A549 (cell line): ENCODE data around the gene XRCC2.
"Not testable (repeated sequence)": the region's sequence is repeated elsewhere in the genome, so short reads cannot be mapped to it uniquely, and the experiment has no call there.

Source experiments
- CTCF ChIP-seq: fragments of >200 bp; sonication (Bioruptor Twin); formaldehyde crosslinking; IDR thresholded peaks from 3 replicates; pipeline ENCODE4 v1.5.1; 2016
- EHMT2 ChIP-seq: fragments of 200-600 bp; sonication (generic); IDR thresholded peaks from 2 replicates; pipeline ENCODE4 v1.6.1; 2016; ENCODE audit warnings: antibody characterized with exemption, low read depth, mild to moderate bottlenecking, moderate library complexity
- EP300 ChIP-seq, 2 experiments: fragments of >200 bp; sonication (Bioruptor Twin); formaldehyde crosslinking; IDR thresholded peaks; 2 replicates in 1 of 2; 3 replicates in 1 of 2; pipeline ENCODE4 v1.6.1; 2016 to 2017
- GATA3 ChIP-seq: IDR thresholded peaks from 2 replicates; pipeline ENCODE4 v1.6.1; 2012; ENCODE audit warnings: borderline replicate concordance
- HMGXB4 ChIP-seq: fragments of 250-450 bp; sonication (Bioruptor Pico); IDR thresholded peaks from 2 replicates; pipeline ENCODE4 v1.5.0; 2021; ENCODE audit warnings: mild to moderate bottlenecking, moderate library complexity, borderline replicate concordance
- KDM1A ChIP-seq: fragments of 200-600 bp; sonication (generic); IDR thresholded peaks from 2 replicates; pipeline ENCODE4 v1.6.1; 2016; ENCODE audit warnings: low read depth, mild to moderate bottlenecking
- MAX ChIP-seq: IDR thresholded peaks from 2 replicates; pipeline ENCODE4 v1.6.1; 2012
- PHF8 ChIP-seq: fragments of 200-600 bp; sonication (generic); IDR thresholded peaks from 2 replicates; pipeline ENCODE4 v1.6.1; 2016; ENCODE audit warnings: low read depth, mild to moderate bottlenecking, antibody characterized with exemption, moderate library complexity, borderline replicate concordance
- POLR2A ChIP-seq: IDR thresholded peaks from 2 replicates; pipeline ENCODE4 v1.6.1; 2012; ENCODE audit warnings: mild to moderate bottlenecking, low read length
- RAD21 ChIP-seq, 2 experiments: fragments of >200 bp in 1 of 2; sonication (Bioruptor Twin) in 1 of 2; formaldehyde crosslinking in 1 of 2; IDR thresholded peaks in 1 of 2; conservative IDR thresholded peaks in 1 of 2; 2 replicates in 1 of 2; 3 replicates in 1 of 2; pipeline ENCODE4 v1.6.1; 2012 to 2018; ENCODE audit warnings: inconsistent platforms in 1 of 2
- RCOR1 ChIP-seq: fragments of 150-350 bp; IDR thresholded peaks from 2 replicates; pipeline ENCODE4 v1.6.1; 2014; ENCODE audit warnings: antibody characterized with exemption, low read length, low read depth
- REST ChIP-seq: fragments of 200-600 bp; sonication (generic); IDR thresholded peaks from 2 replicates; pipeline ENCODE4 v1.6.1; 2016; ENCODE audit warnings: antibody characterized with exemption, mild to moderate bottlenecking, moderate library complexity
- SMC3 ChIP-seq: fragments of >200 bp; sonication (Bioruptor Twin); formaldehyde crosslinking; IDR thresholded peaks from 3 replicates; pipeline ENCODE4 v1.6.1; 2018; ENCODE audit warnings: inconsistent platforms

GRCh38 chr7:152646579-152646978 lies 29.4 kb downstream of the XRCC2 start:
- TF ChIP-seq HMGXB4; REST; CTCF; PHF8; EP300 (IDR thresholded peaks at IDR 0.05); MAX; EHMT2; KDM1A; POLR2A; RCOR1; SMC3; GATA3; RAD21 (conservative IDR thresholded peaks at IDR 0.05 in 1 of 2, IDR thresholded peaks at IDR 0.05 in 1 of 2): not testable (repeated sequence)
